IMR-90 (cell line): Measurements from ENCODE around the gene GLRX3. TPM values are rescaled to one million over a fixed set of nuclear protein-coding genes. Genes with fewer than 3 reads are reported as not detected.
A peak's percentile ranks its signal among the peaks of the same experiment; 100 is the strongest.

Experiments used
- ATAC-seq: fragments of 200-7000 bp; cut with Tn5 transposase; 2 replicates; pipeline ENCODE4 v1.9.1; 2020; ENCODE audit warnings: low read depth, mild to moderate bottlenecking, moderate library complexity
- Bru-seq: library from RNA; stranded (reverse); fragments of 400-500 nt; gene quantifications from one replicate; lab custom pipeline; 2021; lab: Mats Ljungman, UMichigan
- BruChase-seq, 2 experiments: library from RNA; stranded (reverse); fragments of 400-500 nt; gene quantifications; one replicate each; lab custom pipeline; 2021; lab: Mats Ljungman, UMichigan
- BruUV-seq: library from RNA; stranded (reverse); fragments of 400-500 nt; replicated peaks from 2 replicates; lab custom pipeline; 2021; lab: Mats Ljungman, UMichigan
- CTCF ChIA-PET: fragments of 300-600 bp; formaldehyde crosslinking; extraction: SDS; loops from one replicate; lab custom pipeline; 2021; ENCODE audit warnings: antibody characterized with exemption; lab: Yijun Ruan, JAX
- POLR2A ChIA-PET: fragments of 300-600 bp; sonication (Branson Sonifier 250); formaldehyde crosslinking; loops from one replicate; lab custom pipeline; 2022; ENCODE audit warnings: antibody characterized with exemption; ENCODE audit not compliant: unreplicated experiment; lab: Charles Lee
- DNase-seq: peaks from one replicate; pipeline ENCODE4 v3.0.0; 2013
- H2AFZ ChIP-seq: replicated peaks from 2 replicates; pipeline ENCODE3; 2013; ENCODE audit warnings: low read length, mild to moderate bottlenecking; ENCODE audit not compliant: poor library complexity
- H2AK5ac ChIP-seq: 2 replicates; pipeline ENCODE4 v1.6.1; 2013; ENCODE audit warnings: low read depth, low read length, inconsistent platforms
- H2AK9ac ChIP-seq: replicated peaks from 2 replicates; pipeline ENCODE3; 2013; ENCODE audit warnings: mild to moderate bottlenecking, low read depth, low read length, moderate library complexity; ENCODE audit not compliant: poor library complexity
- H2BK120ac ChIP-seq: 2 replicates; pipeline ENCODE4 v1.6.1; 2013; ENCODE audit warnings: low read depth, low read length, inconsistent platforms
- H2BK15ac ChIP-seq: 3 replicates; pipeline ENCODE4 v1.6.1; 2013; ENCODE audit warnings: low read depth, low read length, inconsistent platforms
- H2BK20ac ChIP-seq: 2 replicates; pipeline ENCODE4 v1.6.1; 2013; ENCODE audit warnings: low read depth, mild to moderate bottlenecking, inconsistent platforms, low read length, moderate library complexity
- H2BK5ac ChIP-seq: 2 replicates; pipeline ENCODE4 v1.6.1; 2013; ENCODE audit warnings: mild to moderate bottlenecking, low read depth, low read length, inconsistent platforms; ENCODE audit not compliant: poor library complexity, severe bottlenecking
- H3K14ac ChIP-seq: replicated peaks from 2 replicates; pipeline ENCODE4 v1.6.1; 2013; ENCODE audit warnings: low read depth, low read length, inconsistent platforms
- H3K18ac ChIP-seq: 2 replicates; pipeline ENCODE4 v1.6.1; 2013; ENCODE audit warnings: low read depth, low read length, control low read depth
- H3K23ac ChIP-seq: 2 replicates; pipeline ENCODE4 v1.6.1; 2013; ENCODE audit warnings: low read depth, low read length, inconsistent platforms
- H3K27ac ChIP-seq: 2 replicates; pipeline ENCODE4 v1.5.1; 2013; ENCODE audit warnings: mild to moderate bottlenecking, control low read depth, low read length; ENCODE audit not compliant: insufficient read depth
- H3K27me3 ChIP-seq: 2 replicates; pipeline ENCODE4 v1.6.1; 2013; ENCODE audit warnings: low read length; ENCODE audit not compliant: control insufficient read depth, insufficient read depth
- H3K36me3 ChIP-seq: 2 replicates; pipeline ENCODE4 v1.6.1; 2013; ENCODE audit warnings: low read length, mixed read lengths; ENCODE audit not compliant: control insufficient read depth, insufficient read depth
- H3K4ac ChIP-seq: 2 replicates; pipeline ENCODE4 v1.6.1; 2013; ENCODE audit warnings: low read depth, low read length, inconsistent platforms
- H3K4me1 ChIP-seq: 2 replicates; pipeline ENCODE4 v1.6.1; 2013; ENCODE audit warnings: low read length, mixed read lengths; ENCODE audit not compliant: control insufficient read depth, insufficient read depth
- H3K4me2 ChIP-seq: 2 replicates; pipeline ENCODE4 v1.6.1; 2013; ENCODE audit warnings: low read depth, mild to moderate bottlenecking, control low read depth, low read length, moderate library complexity
- H3K4me3 ChIP-seq: 2 replicates; pipeline ENCODE4 v1.5.1; 2013; ENCODE audit warnings: low read depth, mild to moderate bottlenecking, control low read depth, low read length, moderate library complexity; ENCODE audit not compliant: insufficient read depth
- H3K56ac ChIP-seq: 2 replicates; pipeline ENCODE4 v1.6.1; 2013; ENCODE audit warnings: low read length, inconsistent platforms; ENCODE audit not compliant: insufficient read depth; ENCODE audit errors: extremely low read depth
- H3K79me1 ChIP-seq, 2 experiments: 2 replicates each; pipeline ENCODE4 v1.6.1; 2013; ENCODE audit warnings: low read length in 2 of 2, inconsistent platforms in 1 of 2, low read depth in 1 of 2
- H3K9ac ChIP-seq: 2 replicates; pipeline ENCODE4 v1.6.1; 2013; ENCODE audit warnings: low read depth, low read length, control low read depth
- H3K9me1 ChIP-seq: 2 replicates; pipeline ENCODE4 v1.6.1; 2013; ENCODE audit warnings: low read length, inconsistent platforms; ENCODE audit not compliant: insufficient read depth
- H3K9me3 ChIP-seq: 2 replicates; pipeline ENCODE4 v1.6.1; 2013; ENCODE audit warnings: low read length; ENCODE audit not compliant: control insufficient read depth, insufficient read depth
- H4K20me1 ChIP-seq: 2 replicates; pipeline ENCODE4 v1.6.1; 2013; ENCODE audit warnings: low read length, inconsistent platforms; ENCODE audit not compliant: insufficient read depth
- H4K5ac ChIP-seq: 2 replicates; pipeline ENCODE4 v1.6.1; 2013; ENCODE audit warnings: mild to moderate bottlenecking, low read depth, low read length, control low read depth
- H4K8ac ChIP-seq, 2 experiments: 2 replicates each; pipeline ENCODE4 v1.6.1; 2013; ENCODE audit warnings: low read depth in 2 of 2, low read length in 2 of 2, control low read depth in 1 of 2, inconsistent platforms in 1 of 2
- H4K91ac ChIP-seq: 2 replicates; pipeline ENCODE4 v1.6.1; 2013; ENCODE audit warnings: low read depth, low read length, inconsistent platforms; ENCODE audit not compliant: insufficient read depth
- CEBPB ChIP-seq: IDR thresholded peaks from 2 replicates; pipeline ENCODE4 v1.6.1; 2012; ENCODE audit warnings: low read depth, low read length, improper control_type of control experiment
- ELK1 ChIP-seq: fragments of 150-350 bp; IDR thresholded peaks from 2 replicates; pipeline ENCODE4 v1.6.1; 2016; ENCODE audit warnings: low read depth, mild to moderate bottlenecking, low read length, moderate library complexity, borderline replicate concordance
- MAZ ChIP-seq: IDR thresholded peaks from 2 replicates; pipeline ENCODE4 v1.6.1; 2012; ENCODE audit warnings: low read depth, mild to moderate bottlenecking, low read length, improper control_type of control experiment, moderate library complexity, borderline replicate concordance
- MXI1 ChIP-seq: IDR thresholded peaks from 2 replicates; pipeline ENCODE4 v1.6.1; 2012; ENCODE audit warnings: low read depth, mild to moderate bottlenecking, low read length, moderate library complexity, borderline replicate concordance
- POLR2A ChIP-seq: IDR thresholded peaks from 2 replicates; pipeline ENCODE4 v1.6.1; 2012; ENCODE audit warnings: mild to moderate bottlenecking, low read depth, low read length
- RCOR1 ChIP-seq: IDR thresholded peaks from 2 replicates; pipeline ENCODE4 v1.6.1; 2012; ENCODE audit warnings: mild to moderate bottlenecking, low read length, improper control_type of control experiment; ENCODE audit not compliant: insufficient replicate concordance
- SMC3 ChIP-seq: fragments of 150-350 bp; IDR thresholded peaks from 2 replicates; pipeline ENCODE4 v1.6.1; 2016; ENCODE audit warnings: low read depth, mild to moderate bottlenecking, antibody characterized with exemption, low read length, moderate library complexity
- USF2 ChIP-seq: fragments of 150-350 bp; IDR thresholded peaks from 2 replicates; pipeline ENCODE4 v1.6.1; 2017; ENCODE audit warnings: mild to moderate bottlenecking, antibody characterized with exemption, low read length, low read depth
- WGBS, 2 experiments: methylation state at CpG; one replicate each; pipeline versions ENCODE4 v1.1.5 to v1.1.7; 2013; ENCODE audit warnings: missing lambda C conversion rate in 2 of 2; ENCODE audit not compliant: insufficient read length in 1 of 2; ENCODE audit errors: extremely low coverage in 2 of 2; 5-methylcytosine and 5-hydroxymethylcytosine counted together
- dilution Hi-C: fragments of 300-500 bp; cut with HindIII; formaldehyde crosslinking; loops from one replicate; pipeline ENCODE4 v1.14.3; 2018; ENCODE audit warnings: low sequenced_read_pairs; ENCODE audit not compliant: unreplicated experiment
- in situ Hi-C: fragments of 300-500 bp; cut with MboI; formaldehyde crosslinking; loops from 3 replicates; pipeline ENCODE4 v1.14.3; 2019; ENCODE audit warnings: low sequenced_read_pairs, inconsistent platforms, mixed read lengths
- intact Hi-C: fragments of 100-400 bp; cut with micrococcal nuclease; formaldehyde crosslinking; loops from 2 replicates; pipeline ENCODE4 v1.10.0; 2022
- long read RNA-seq: library from polyadenylated mRNA; unstranded; transcript quantifications from one replicate; pipeline ENCODE4 v2.0.0, GENCODE V29; 2021; ENCODE audit not compliant: unreplicated experiment
- polyA plus RNA-seq, 3 experiments: library from polyadenylated mRNA; depleted of rRNA; stranded (reverse); fragments of >200 nt; gene quantifications; 2 replicates each; pipeline ENCODE4 v1.2.3, GENCODE V29; 2012; ENCODE audit warnings: low replicate concordance in 1 of 3
- total RNA-seq: library from RNA; depleted of rRNA; stranded (reverse); fragments of >200 nt; gene quantifications from 2 replicates; pipeline ENCODE4 v1.2.3, GENCODE V29; 2012; rRNA removed

GLRX3 gene
- total RNA-seq (78.7 and 96.7 TPM in 2 replicates), polyA plus RNA-seq (2012; rRNA removed) (81.7 and 83.1 TPM in 2 replicates), Bru-seq, nascent RNA (percentile 85 among the genes with signal in this experiment), BruChase-seq, experiment 1, labeled RNA remaining after a 6-hour chase (percentile 87 among the genes with signal in this experiment), BruChase-seq, experiment 2, labeled RNA remaining after a 2-hour chase (percentile 91 among the genes with signal in this experiment)
- polyA plus RNA-seq (2012; cell fraction: cytosol; rRNA removed), result 56.2 and 112 TPM in 2 replicates
- polyA plus RNA-seq (2012; cell fraction: nucleus; rRNA removed; ENCODE audit: low replicate concordance), result 14.8 and 55.3 TPM in 2 replicates
- long read RNA-seq, transcript GLRX3-202 (12 exons, 3,827 nt), result minor isoform, 23 of 133 reads
- long read RNA-seq, transcript GLRX3-201 (11 exons, 1,302 nt), result major isoform, 98 of 133 reads
- long read RNA-seq, partial matches to known transcripts, result 5 of 133 reads
- long read RNA-seq, other reads (novel, unspliced or antisense), result 6 of 133 reads

DNA sequence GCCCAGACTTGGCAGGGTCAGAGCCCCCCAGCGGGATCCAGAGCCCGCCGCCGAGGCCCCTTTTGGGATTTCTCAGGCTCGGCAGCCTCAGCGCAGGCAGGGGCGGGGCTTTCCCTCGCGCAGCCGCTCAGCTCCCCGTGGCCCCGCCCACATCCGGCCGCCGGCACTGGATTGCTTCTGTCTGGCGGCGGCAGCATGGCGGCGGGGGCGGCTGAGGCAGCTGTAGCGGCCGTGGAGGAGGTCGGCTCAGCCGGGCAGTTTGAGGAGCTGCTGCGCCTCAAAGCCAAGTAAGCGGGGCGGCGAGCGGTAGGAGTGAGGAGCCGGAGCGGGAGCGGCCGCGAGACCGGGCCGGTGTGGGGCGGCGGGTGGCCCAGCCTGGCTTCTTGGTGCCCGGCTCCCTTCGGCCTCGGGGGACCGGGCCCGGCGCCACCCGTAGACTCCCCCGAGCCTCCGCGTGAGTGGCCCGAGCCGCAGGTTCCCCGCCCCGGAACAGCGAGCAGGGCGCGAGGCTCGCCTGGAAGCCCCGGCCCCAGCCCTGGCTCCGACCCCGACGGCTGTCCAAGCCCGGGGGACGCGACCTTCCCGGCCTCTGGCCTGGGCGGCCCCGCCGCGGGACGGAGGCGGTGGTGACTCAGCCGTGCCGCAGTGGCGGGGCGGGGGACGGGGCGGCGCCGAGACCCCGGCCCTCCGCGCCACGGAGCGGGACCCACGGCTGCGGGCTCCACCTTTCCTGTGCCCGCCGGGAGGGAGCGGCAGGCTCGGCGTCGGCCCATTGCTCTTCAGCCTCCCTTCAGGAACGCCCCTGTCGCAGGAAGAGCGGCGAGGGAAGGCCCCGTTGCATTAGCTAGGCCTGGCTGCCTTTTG lies at the start of gene GLRX3:
Gene GLRX3 (plus strand): TSS at position 166 of the 864 bp plus-strand sequence. CDS start 30 bp downstream, at position 196.
- Histone ChIP-seq H3K27me3 (no peaks in the 10 kb centered on the region), H2BK15ac (no peak within 1 kb of the TSS; the same call in 2 of the 3 replicates), H3K9me1 (peaks cover 9% of the 10 kb centered on the region; the same call in 1 of the 2 replicates), H3K36me3 (no peaks in the 10 kb centered on the region), H3K9me3 (no peaks in the 10 kb centered on the region), H2BK5ac (peak within 1 kb of the TSS; percentile 48), H3K56ac (peak within 1 kb of the TSS; percentile 4; the same call in 1 of the 2 replicates), H3K4me2 (peak within 1 kb of the TSS; percentile 93), H3K9ac (peak within 1 kb of the TSS; percentile 87), H3K14ac (peak within 1 kb of the TSS; percentile 86; the same call in 1 of the 2 replicates), H2BK20ac (no peak within 1 kb of the TSS), H4K5ac (peak within 1 kb of the TSS; percentile 27), H4K91ac (0 out of 2 replicates have a peak within 1 kb of the TSS, but pooled peaks have one; percentile 39), H3K4me3 (peak within 1 kb of the TSS; percentile 80), H3K18ac (no peak within 1 kb of the TSS; the same call in 1 of the 2 replicates), H3K4ac (peak within 1 kb of the TSS; percentile 69), H3K79me1 (peaks cover 8 to 22% of the 10 kb centered on the region in 2 experiments; a peak in 3 of 4 replicates), H3K23ac (peak within 1 kb of the TSS; percentile 69; the same call in 1 of the 2 replicates), H3K27ac (peak within 1 kb of the TSS; percentile 86), H2BK120ac (peak within 1 kb of the TSS; percentile 12; the same call in 1 of the 2 replicates), H3K4me1 (peaks cover 13% of the 10 kb centered on the region), H2AK5ac (peak within 1 kb of the TSS; percentile 45; the same call in 1 of the 2 replicates), H4K8ac (peak within 1 kb of the TSS; percentile 84 to 93; a peak in 3 of 4 replicates), H2AK9ac (peak within 1 kb of the TSS; percentile 94), H4K20me1 (peaks cover 31% of the 10 kb centered on the region), H2AFZ (peak within 1 kb of the TSS; percentile 91)
- in situ Hi-C loops (no loop called here), intact Hi-C loops (loop anchor here (1.0 kb wide), 1 partner anchor 25 kb away; no protein-coding TSS in a partner anchor), dilution Hi-C loops (no loop called here)
- ATAC-seq (peak; percentile 96), DNase-seq (peak; percentile 71)
- BruUV-seq, result no TSS peak
- ChIA-PET CTCF (no interaction called here), POLR2A (interaction anchor here (1.1 kb wide), 1 partner anchor 26 kb away, joined by 8 read pairs; the partner anchor contains the start of gene C10orf143)
- TF ChIP-seq CEBPB (no peak), MXI1 (peak; percentile 96), MAZ (peak; percentile 92; the same call in 1 of the 2 replicates), ELK1 (no peak), POLR2A (peak; percentile 81), RCOR1 (no peak), USF2 (no peak), SMC3 (peak; percentile 9; the same call in 1 of the 2 replicates)
- WGBS, 2 experiments, result 0% methylated on average over 42 of the region's 96 CpGs; no CpG with 5 or more reads in 1 of the 2 experiments
